NCI-H2107 treated with DMSO at 0.1 percent for 48 hours (cell line): Measurements from ENCODE around the gene HRH3.

ENCODE experiments used
- DNase-seq: peaks from one replicate; lab custom pipeline; 2025; ENCODE audit not compliant: unreplicated experiment; lab: John Stamatoyannopoulos, UW

The HRH3 gene

GRCh38 chr20:62219992-62220665 lies at the start of gene HRH3:
Gene HRH3, minus strand, starts transcription at chr20:62220278. Its CDS starts 308 bp downstream, at chr20:62219970.
- DNase-seq: no peak

- no peak for DNase-seq
Measured at GRCh38 chr20:62269871-62270270, 49.8 kb upstream of the HRH3 start.

- DNase-seq: no peak
Measured at GRCh38 chr20:62269378-62269777, 49.3 kb upstream of the HRH3 start.

GRCh38 chr20:62268228-62268900 lies 48.3 kb upstream of the HRH3 start:
- no peak for DNase-seq

- DNase-seq: no peak
Measured at GRCh38 chr20:62267543-62267942, 47.5 kb upstream of the HRH3 start.

GRCh38 chr20:62266851-62267250 lies 46.8 kb upstream of the HRH3 start:
- no peak for DNase-seq

GRCh38 chr20:62266340-62266739 lies 46.3 kb upstream of the HRH3 start:
- no peak for DNase-seq

GRCh38 chr20:62265365-62265764 lies 45.3 kb upstream of the HRH3 start:
- DNase-seq: no peak

- DNase-seq: no peak
Measured at GRCh38 chr20:62263396-62263795, 43.3 kb upstream of the HRH3 start.

- DNase-seq: no peak
Measured at GRCh38 chr20:62262064-62262463, 42.0 kb upstream of the HRH3 start.

GRCh38 chr20:62259294-62259565 lies 39.2 kb upstream of the HRH3 start:
- DNase-seq: no peak

GRCh38 chr20:62258499-62259293 lies 38.6 kb upstream of the HRH3 start:
- DNase-seq: no peak

GRCh38 chr20:62255976-62256375 lies 35.9 kb upstream of the HRH3 start:
- DNase-seq: no peak

- DNase-seq: no peak
Measured at GRCh38 chr20:62254021-62254724, 34.1 kb upstream of the HRH3 start.

- no peak for DNase-seq
Measured at GRCh38 chr20:62253398-62253797, 33.3 kb upstream of the HRH3 start.

GRCh38 chr20:62252342-62252966 lies 32.4 kb upstream of the HRH3 start:
- DNase-seq: no peak

- DNase-seq: no peak
Measured at GRCh38 chr20:62248890-62249560, 28.9 kb upstream of the HRH3 start.

- no peak for DNase-seq
Measured at GRCh38 chr20:62246872-62247652, 27.0 kb upstream of the HRH3 start.

- DNase-seq: no peak
Measured at GRCh38 chr20:62246431-62246830, 26.4 kb upstream of the HRH3 start.

- DNase-seq: no peak
Measured at GRCh38 chr20:62245911-62246280, 25.8 kb upstream of the HRH3 start.
